Mesendoderm (in vitro differentiated cells): ENCODE results near the gene BZW1.
A peak's percentile ranks its signal among the peaks of the same experiment; 100 is the strongest.

Source experiments
- DNase-seq: peaks from one replicate; pipeline ENCODE4 v3.0.0; 2013
- H2AK5ac ChIP-seq: 2 replicates; pipeline ENCODE4 v1.6.1; 2013; ENCODE audit warnings: low read length, inconsistent platforms
- H2BK120ac ChIP-seq: 2 replicates; pipeline ENCODE4 v1.6.1; 2013; ENCODE audit warnings: low read depth, mild to moderate bottlenecking, low read length, moderate library complexity, mixed read lengths
- H2BK15ac ChIP-seq: replicated peaks from 2 replicates; pipeline ENCODE4 v1.6.1; 2013; ENCODE audit warnings: low read depth, mild to moderate bottlenecking, moderate library complexity
- H2BK5ac ChIP-seq: 2 replicates; pipeline ENCODE4 v1.6.1; 2013; ENCODE audit warnings: low read length, inconsistent platforms
- H3K18ac ChIP-seq: 2 replicates; pipeline ENCODE4 v1.6.1; 2013; ENCODE audit warnings: mild to moderate bottlenecking, low read length, mixed read lengths
- H3K23ac ChIP-seq: one replicate; pipeline ENCODE4 v1.6.1; 2013; ENCODE audit warnings: low read length
- H3K27ac ChIP-seq: 2 replicates; pipeline ENCODE4 v1.5.1; 2013; ENCODE audit warnings: low read depth, mild to moderate bottlenecking, inconsistent platforms, low read length, moderate library complexity
- H3K27me3 ChIP-seq: 2 replicates; pipeline ENCODE4 v1.6.1; 2013; ENCODE audit warnings: low read length, control low read depth, mild to moderate bottlenecking, inconsistent platforms; ENCODE audit not compliant: insufficient read depth, poor library complexity
- H3K36me3 ChIP-seq: 2 replicates; pipeline ENCODE4 v1.6.1; 2013; ENCODE audit warnings: low read length, inconsistent platforms; ENCODE audit not compliant: control insufficient read depth, insufficient read depth
- H3K4ac ChIP-seq: one replicate; pipeline ENCODE4 v1.6.1; 2013; ENCODE audit warnings: low read depth, mild to moderate bottlenecking, low read length, moderate library complexity
- H3K4me1 ChIP-seq: 2 replicates; pipeline ENCODE4 v1.6.1; 2013; ENCODE audit warnings: low read depth, low read length, inconsistent platforms; ENCODE audit not compliant: control insufficient read depth
- H3K4me2 ChIP-seq: 2 replicates; pipeline ENCODE4 v1.6.1; 2013; ENCODE audit warnings: low read length
- H3K4me3 ChIP-seq: 2 replicates; pipeline ENCODE4 v1.5.1; 2013; ENCODE audit warnings: mild to moderate bottlenecking, low read length
- H3K56ac ChIP-seq: one replicate; pipeline ENCODE4 v1.6.1; 2013; ENCODE audit warnings: low read length
- H3K79me1 ChIP-seq: 2 replicates; pipeline ENCODE4 v1.6.1; 2013; ENCODE audit warnings: low read length, inconsistent platforms
- H3K79me2 ChIP-seq: 2 replicates; pipeline ENCODE4 v1.6.1; 2013; ENCODE audit warnings: mild to moderate bottlenecking, low read length; ENCODE audit not compliant: control insufficient read depth, insufficient read depth
- H3K9ac ChIP-seq: 2 replicates; pipeline ENCODE4 v1.6.1; 2013; ENCODE audit warnings: low read length, inconsistent platforms
- H4K5ac ChIP-seq: one replicate; pipeline ENCODE4 v1.6.1; 2013; ENCODE audit warnings: low read length
- H4K8ac ChIP-seq: one replicate; pipeline ENCODE4 v1.6.1; 2013; ENCODE audit warnings: low read depth, mild to moderate bottlenecking, control low read depth, low read length, moderate library complexity
- WGBS: extraction: QIAGEN DNeasy Blood & Tissue Kit; methylation state at CpG from one replicate; pipeline ENCODE4 v1.1.7; 2013; ENCODE audit warnings: low lambda C conversion rate, missing lambda C conversion rate; ENCODE audit not compliant: insufficient coverage; ENCODE audit errors: extremely low coverage; 5-methylcytosine and 5-hydroxymethylcytosine counted together

The BZW1 gene

DNA sequence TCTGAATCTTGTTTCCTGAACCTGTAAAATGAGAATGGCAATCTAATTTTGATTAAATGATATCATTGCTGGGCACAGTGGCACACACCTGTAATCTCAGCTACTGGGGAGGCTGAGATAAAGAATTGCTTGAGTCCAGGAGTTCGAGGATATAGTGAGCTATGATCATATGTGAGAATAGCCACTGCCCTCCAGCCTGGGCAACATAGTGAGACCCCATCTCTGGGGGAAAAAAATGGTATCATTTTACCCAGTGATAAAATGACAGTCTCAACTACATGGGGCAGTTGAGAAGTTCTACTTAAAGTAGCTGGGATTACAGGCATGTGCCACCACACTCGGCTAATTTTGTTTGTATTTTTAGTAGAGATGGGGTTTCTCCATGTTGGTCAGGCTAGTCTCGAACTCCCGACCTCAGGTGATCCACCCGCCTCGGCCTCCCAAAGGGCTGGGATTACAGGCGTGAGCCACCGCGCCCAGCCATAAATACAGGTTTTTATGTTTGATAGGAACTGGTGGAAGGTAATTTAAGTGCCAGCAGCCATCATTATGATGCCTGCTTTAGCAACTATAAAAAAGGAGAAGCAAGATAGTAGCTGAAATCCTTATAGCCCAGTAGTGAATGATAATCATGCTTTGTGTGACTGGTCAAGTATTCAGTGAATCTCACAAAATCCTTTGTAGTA is 17.0 kb downstream of the BZW1 start:
- Histone ChIP-seq H3K56ac (no peak overlapping the region), H3K4me1 (no peaks in the 10 kb centered on the region), H3K79me1 (no peaks in the 10 kb centered on the region), H3K36me3 (no peaks in the 10 kb centered on the region), H3K9ac (no peak overlapping the region), H3K23ac (no peak overlapping the region), H3K4me3 (no peak overlapping the region), H3K27me3 (no peaks in the 10 kb centered on the region), H3K4me2 (no peak overlapping the region), H4K5ac (no peak overlapping the region), H3K27ac (no peak overlapping the region), H3K18ac (no peak overlapping the region), H3K4ac (no peak overlapping the region), H2BK120ac (no peak overlapping the region), H3K79me2 (no peaks in the 10 kb centered on the region), H2BK15ac (no peak overlapping the region), H2BK5ac (no peak overlapping the region), H2AK5ac (no peak overlapping the region), H4K8ac (no peak overlapping the region)
- no CpG with 5 or more reads among the region's 9 CpGs for WGBS
- no peak for DNase-seq

DNA sequence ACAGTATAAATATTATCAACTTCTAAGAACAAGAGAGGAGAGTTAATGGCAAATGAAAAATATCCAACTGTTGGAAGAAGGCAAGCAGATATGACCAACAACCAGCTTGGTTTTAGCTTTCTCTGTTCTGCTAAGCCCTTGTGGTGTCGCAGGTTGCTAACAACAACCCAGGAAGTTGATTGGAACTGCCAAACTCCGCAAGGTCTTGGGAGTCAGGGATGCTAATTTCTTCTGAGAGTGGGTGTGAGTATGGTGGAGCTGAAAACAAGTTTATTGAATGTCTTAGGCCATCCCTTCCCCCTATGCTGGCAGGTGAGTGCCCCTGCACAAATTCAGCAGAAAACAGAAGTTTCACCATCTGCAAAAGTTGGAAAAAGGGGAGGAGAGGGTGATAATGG is 17.5 kb downstream of the BZW1 start:
- no peaks in the 10 kb centered on the region for H3K79me1 ChIP-seq
- no peak overlapping the region for H3K4me3 ChIP-seq
- no peak overlapping the region for H2BK5ac ChIP-seq
- H3K27ac ChIP-seq, result no peak overlapping the region
- no peak overlapping the region for H2BK15ac ChIP-seq
- no peak overlapping the region for H2BK120ac ChIP-seq
- no peaks in the 10 kb centered on the region for H3K36me3 ChIP-seq
- no peak overlapping the region for H3K18ac ChIP-seq
- WGBS, result no CpG with 5 or more reads among the region's 2 CpGs
- no peak overlapping the region for H3K56ac ChIP-seq
- H4K8ac ChIP-seq, result no peak overlapping the region
- H3K79me2 ChIP-seq, result no peaks in the 10 kb centered on the region
- H3K27me3 ChIP-seq, result no peaks in the 10 kb centered on the region
- peak; percentile 88 for DNase-seq
- H3K23ac ChIP-seq, result no peak overlapping the region
- H3K9ac ChIP-seq, result no peak overlapping the region
- H3K4ac ChIP-seq, result no peak overlapping the region
- no peak overlapping the region for H4K5ac ChIP-seq
- no peaks in the 10 kb centered on the region for H3K4me1 ChIP-seq
- H2AK5ac ChIP-seq, result no peak overlapping the region
- H3K4me2 ChIP-seq, result no peak overlapping the region

DNA sequence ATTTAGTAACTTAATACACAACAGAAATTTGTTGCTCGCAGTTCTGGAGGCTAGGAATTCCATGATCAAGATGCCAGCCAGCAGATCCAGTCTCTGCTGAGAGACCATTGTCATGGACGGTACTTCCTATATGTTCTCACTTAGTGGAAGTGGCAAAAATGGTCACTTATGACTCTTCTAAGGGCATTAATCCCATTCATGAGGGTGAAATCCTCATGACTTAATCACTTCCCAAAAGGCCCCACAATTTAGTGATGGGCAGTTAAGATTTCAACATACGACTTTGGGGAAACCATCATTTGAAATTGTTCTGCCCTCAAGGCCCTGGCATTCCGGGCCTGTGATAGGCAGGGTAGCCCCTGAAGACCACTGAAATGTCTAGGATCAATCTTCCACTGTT is 23.0 kb downstream of the BZW1 start:
- no peak overlapping the region for H3K18ac ChIP-seq
- no peak overlapping the region for H4K5ac ChIP-seq
- H3K4me3 ChIP-seq, result no peak overlapping the region
- H3K4me2 ChIP-seq, result no peak overlapping the region
- H3K4me1 ChIP-seq, result no peaks in the 10 kb centered on the region
- no peak overlapping the region for H2BK5ac ChIP-seq
- H3K79me1 ChIP-seq, result no peaks in the 10 kb centered on the region
- no peak overlapping the region for H2BK15ac ChIP-seq
- H3K79me2 ChIP-seq, result no peaks in the 10 kb centered on the region
- H3K56ac ChIP-seq, result no peak overlapping the region
- no peak overlapping the region for H3K27ac ChIP-seq
- WGBS, result no CpG with 5 or more reads among the region's 4 CpGs
- H2AK5ac ChIP-seq, result no peak overlapping the region
- H3K4ac ChIP-seq, result no peak overlapping the region
- no peak overlapping the region for H3K23ac ChIP-seq
- no peak overlapping the region for H3K9ac ChIP-seq
- H3K36me3 ChIP-seq, result no peaks in the 10 kb centered on the region
- no peak overlapping the region for H4K8ac ChIP-seq
- no peak overlapping the region for H2BK120ac ChIP-seq
- H3K27me3 ChIP-seq, result no peaks in the 10 kb centered on the region
- DNase-seq, result no peak

DNA sequence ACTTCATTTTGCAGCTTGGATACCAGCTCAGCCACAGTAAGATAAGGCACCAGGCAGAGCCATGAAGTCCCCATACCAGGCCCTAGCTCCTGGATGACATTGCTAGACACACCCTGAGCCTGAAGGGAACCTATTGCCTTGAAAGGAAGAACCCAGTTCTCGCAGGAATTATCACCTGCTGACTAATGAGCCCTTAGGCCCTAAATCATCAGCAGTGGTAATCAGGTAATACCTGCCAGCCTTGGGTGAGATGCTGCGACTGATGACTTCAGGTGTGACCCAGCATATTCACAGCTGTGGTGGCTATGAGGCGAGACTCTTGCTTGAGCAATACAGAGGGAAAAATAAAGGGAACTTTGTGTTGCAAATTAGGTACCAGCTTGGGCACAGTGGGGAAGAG is 27.8 kb downstream of the BZW1 start:
- Histone ChIP-seq H2BK120ac (no peak overlapping the region), H4K8ac (no peak overlapping the region), H3K9ac (no peak overlapping the region), H3K4me1 (no peaks in the 10 kb centered on the region), H3K4me3 (no peak overlapping the region), H3K23ac (no peak overlapping the region), H2AK5ac (no peak overlapping the region), H4K5ac (no peak overlapping the region), H3K18ac (no peak overlapping the region), H3K36me3 (no peaks in the 10 kb centered on the region), H3K4me2 (no peak overlapping the region), H3K27ac (no peak overlapping the region), H3K79me1 (no peaks in the 10 kb centered on the region), H3K27me3 (no peaks in the 10 kb centered on the region), H2BK15ac (no peak overlapping the region), H3K4ac (no peak overlapping the region), H3K56ac (no peak overlapping the region), H2BK5ac (no peak overlapping the region), H3K79me2 (no peaks in the 10 kb centered on the region)
- no CpG with 5 or more reads among the region's 3 CpGs for WGBS
- DNase-seq, result peak; percentile 80

DNA sequence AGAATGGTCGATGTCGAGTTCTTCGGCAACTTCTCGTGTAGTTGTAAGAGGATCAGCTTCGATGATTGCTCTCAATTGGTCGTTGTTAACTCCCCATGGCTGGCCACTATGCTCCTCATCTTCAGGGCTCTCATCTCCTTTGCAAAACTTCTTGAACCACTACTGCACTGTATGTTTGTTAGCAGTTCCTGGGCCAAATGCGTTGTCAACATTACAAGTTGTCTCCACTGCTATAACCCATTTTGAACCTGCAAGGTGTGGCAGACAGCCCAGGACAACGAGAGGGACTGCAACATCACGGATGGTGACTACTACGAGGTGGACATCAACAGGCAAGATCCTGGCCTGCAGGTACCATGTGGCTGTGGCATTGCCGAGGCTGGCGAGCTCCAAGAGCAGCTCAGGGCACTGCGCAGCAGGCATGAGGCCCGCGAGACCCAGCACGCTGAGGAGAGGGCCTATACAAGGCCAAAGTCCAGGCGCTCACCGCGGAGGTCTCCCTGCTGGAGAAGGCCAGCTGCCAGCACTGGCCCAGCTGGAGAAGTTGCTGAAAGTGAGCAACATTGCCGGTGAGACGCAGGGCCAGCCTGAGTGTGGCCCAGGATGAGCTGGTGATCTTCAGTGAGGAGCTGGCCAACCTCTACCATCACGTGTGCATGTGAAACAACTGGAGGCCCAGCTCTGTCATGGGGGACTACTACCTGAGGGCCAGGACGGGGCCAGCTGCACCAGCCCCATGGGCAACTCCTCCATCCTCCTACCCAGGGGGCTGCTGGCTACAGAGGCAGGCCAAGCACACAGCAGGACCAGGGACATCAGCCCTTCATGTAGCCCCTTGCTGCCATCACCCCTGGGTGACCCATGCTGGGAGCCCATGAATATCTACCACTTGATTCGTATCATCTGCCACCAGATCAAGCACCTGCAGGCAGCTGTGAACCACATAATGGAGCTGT is 32.6 kb downstream of the BZW1 start:
- H3K36me3 ChIP-seq, result no peaks in the 10 kb centered on the region
- no peak overlapping the region for H3K27ac ChIP-seq
- no peak overlapping the region for H2BK15ac ChIP-seq
- H3K18ac ChIP-seq, result no peak overlapping the region
- no peak overlapping the region for H3K4me2 ChIP-seq
- no peaks in the 10 kb centered on the region for H3K79me2 ChIP-seq
- no CpG with 5 or more reads among the region's 24 CpGs for WGBS
- no peak overlapping the region for H3K23ac ChIP-seq
- no peak overlapping the region for H2BK120ac ChIP-seq
- H4K5ac ChIP-seq, result no peak overlapping the region
- no peak overlapping the region for H3K56ac ChIP-seq
- H3K4me1 ChIP-seq, result no peaks in the 10 kb centered on the region
- DNase-seq, result no peak
- H3K9ac ChIP-seq, result no peak overlapping the region
- H3K4ac ChIP-seq, result no peak overlapping the region
- H4K8ac ChIP-seq, result no peak overlapping the region
- no peak overlapping the region for H2BK5ac ChIP-seq
- H3K4me3 ChIP-seq, result no peak overlapping the region
- H3K27me3 ChIP-seq, result no peaks in the 10 kb centered on the region
- no peaks in the 10 kb centered on the region for H3K79me1 ChIP-seq
- H2AK5ac ChIP-seq, result no peak overlapping the region
